Nephron (organoid): Measurements from ENCODE around the gene BTBD2.

Experiments used
- H3K27ac Mint-ChIP-seq, 3 experiments: 2 replicates each; pipeline ENCODE4 v1.8.0; 2020; ENCODE audit warnings: mixed read lengths in 3 of 3, mild to moderate bottlenecking in 2 of 3, moderate library complexity in 1 of 3
- H3K27me3 Mint-ChIP-seq: 2 replicates; pipeline ENCODE4 v1.8.0; 2021; ENCODE audit warnings: low read depth, mild to moderate bottlenecking, moderate library complexity, mixed read lengths
- H3K36me3 Mint-ChIP-seq: 2 replicates; pipeline ENCODE4 v1.8.0; 2020; ENCODE audit warnings: low read depth, mixed read lengths
- H3K4me1 Mint-ChIP-seq: 2 replicates; pipeline ENCODE4 v1.8.0; 2020; ENCODE audit warnings: mixed read lengths
- H3K4me3 Mint-ChIP-seq, 3 experiments: 2 replicates each; pipeline ENCODE4 v1.8.0; 2020; ENCODE audit warnings: mild to moderate bottlenecking in 3 of 3, mixed read lengths in 3 of 3, moderate library complexity in 2 of 3
- H3K9me3 Mint-ChIP-seq: 2 replicates; pipeline ENCODE4 v1.8.0; 2020; ENCODE audit warnings: mixed read lengths
- CTCF ChIP-seq, 3 experiments: fragments of 200-600 bp; sonication (generic); IDR thresholded peaks; one replicate each; pipeline ENCODE4 v1.5.0; 2021; ENCODE audit warnings: antibody characterized with exemption in 3 of 3; ENCODE audit not compliant: unreplicated experiment in 3 of 3

Gene BTBD2

DNA sequence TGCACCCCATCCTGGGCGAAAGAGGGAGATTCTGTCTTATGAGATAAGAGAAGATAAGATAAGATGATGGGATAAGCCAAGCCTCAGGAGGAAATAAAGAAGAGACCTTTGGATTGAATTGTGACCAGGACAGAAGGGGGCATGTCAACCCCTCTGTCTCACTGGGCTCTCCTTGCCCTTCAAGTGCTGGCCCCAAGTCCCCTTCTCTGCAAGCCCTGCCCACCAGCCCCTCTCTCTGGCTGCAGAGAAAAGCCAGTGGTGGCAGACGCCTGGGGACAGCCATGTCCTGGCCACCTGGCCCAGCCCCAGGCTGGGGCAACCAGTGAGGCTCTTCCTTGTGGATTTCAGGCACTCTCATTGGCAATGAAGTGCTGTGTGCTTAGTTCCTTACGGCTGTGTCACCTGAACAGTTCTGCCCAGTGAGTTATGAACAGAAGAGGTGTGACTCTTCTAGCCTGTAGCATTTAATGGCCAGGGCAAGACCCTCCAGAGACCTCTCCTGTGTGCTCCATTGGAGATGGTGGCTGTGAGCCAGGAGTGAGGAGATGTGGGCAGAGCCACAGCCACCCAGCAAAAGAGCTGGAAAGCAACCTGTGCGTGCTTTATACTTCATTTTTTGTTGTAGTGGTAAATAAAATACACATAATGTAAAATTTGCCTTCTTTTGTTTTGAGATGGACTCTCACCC is 6.1 kb upstream of the BTBD2 start:
- no peak overlapping the region for H3K27ac Mint-ChIP-seq
- TF ChIP-seq CTCF (IDR thresholded peaks at IDR 0.05; ENCODE audit: unreplicated experiment in 3 of 3), result no peak
- H3K4me3 Mint-ChIP-seq, result no peak overlapping the region
- peaks cover 5% of the 10 kb centered on the region for H3K27me3 Mint-ChIP-seq
- peaks cover 6% of the 10 kb centered on the region for H3K4me1 Mint-ChIP-seq
- H3K9me3 Mint-ChIP-seq, result peaks cover 5% of the 10 kb centered on the region
- no peaks in the 10 kb centered on the region for H3K36me3 Mint-ChIP-seq

GRCh38 chr19:2018752-2019151 is 3.2 kb upstream of the BTBD2 start:
- H3K27ac Mint-ChIP-seq, result no peak overlapping the region
- H3K27me3 Mint-ChIP-seq, result peaks cover 5% of the 10 kb centered on the region
- no peaks in the 10 kb centered on the region for H3K9me3 Mint-ChIP-seq
- peaks cover 6% of the 10 kb centered on the region for H3K4me1 Mint-ChIP-seq
- H3K4me3 Mint-ChIP-seq, result no peak overlapping the region
- no peak for TF ChIP-seq CTCF (IDR thresholded peaks at IDR 0.05; ENCODE audit: unreplicated experiment in 3 of 3)
- H3K36me3 Mint-ChIP-seq, result no peaks in the 10 kb centered on the region

DNA sequence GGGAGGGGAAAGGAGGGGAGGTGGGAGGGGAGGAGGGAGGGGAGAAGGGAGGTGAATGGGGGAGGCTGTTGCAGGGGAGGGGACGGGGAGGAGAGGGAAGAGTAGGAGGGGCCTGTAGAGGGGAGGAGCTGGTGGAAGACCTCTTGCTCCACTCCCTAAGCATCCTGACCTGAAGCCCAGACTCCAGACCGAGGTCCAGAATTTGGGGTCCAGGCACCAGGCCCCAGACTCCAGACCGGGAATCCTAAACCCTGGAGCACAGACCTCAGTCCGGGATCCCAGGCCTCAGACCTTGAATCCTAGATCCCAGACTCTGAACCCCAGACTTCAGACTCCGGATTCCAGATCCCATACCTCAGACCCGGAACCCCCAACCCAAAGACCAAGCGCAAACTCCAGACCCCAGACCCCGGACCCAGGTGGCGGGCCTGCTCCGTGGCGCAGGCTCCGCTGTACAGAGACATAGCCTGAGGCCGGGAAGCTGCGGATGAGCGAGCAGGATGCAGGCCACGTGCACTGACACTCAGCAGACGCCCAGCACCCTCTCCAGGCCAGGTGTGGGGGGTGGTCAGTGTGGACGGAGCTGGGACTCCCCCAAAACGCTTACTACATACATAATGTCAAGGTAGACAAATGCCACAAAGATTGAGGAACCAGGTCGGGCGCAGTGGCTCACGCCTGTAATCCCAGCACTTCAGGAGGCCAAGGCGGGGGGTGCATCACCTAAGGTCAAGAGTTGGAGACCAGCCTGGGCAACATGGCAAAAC is 710 bp upstream of the BTBD2 start:
- Mint-ChIP-seq H3K4me1 (peaks cover 6% of the 10 kb centered on the region), H3K9me3 (no peaks in the 10 kb centered on the region), H3K36me3 (peaks cover 13% of the 10 kb centered on the region), H3K4me3 (peak overlapping the region; percentile 67 to 78 (median 72)), H3K27me3 (no peaks in the 10 kb centered on the region), H3K27ac (peak overlapping the region in 1 of 3 experiments; percentile 38)
- TF ChIP-seq CTCF (IDR thresholded peaks at IDR 0.05; ENCODE audit: unreplicated experiment in 3 of 3), result no peak

DNA sequence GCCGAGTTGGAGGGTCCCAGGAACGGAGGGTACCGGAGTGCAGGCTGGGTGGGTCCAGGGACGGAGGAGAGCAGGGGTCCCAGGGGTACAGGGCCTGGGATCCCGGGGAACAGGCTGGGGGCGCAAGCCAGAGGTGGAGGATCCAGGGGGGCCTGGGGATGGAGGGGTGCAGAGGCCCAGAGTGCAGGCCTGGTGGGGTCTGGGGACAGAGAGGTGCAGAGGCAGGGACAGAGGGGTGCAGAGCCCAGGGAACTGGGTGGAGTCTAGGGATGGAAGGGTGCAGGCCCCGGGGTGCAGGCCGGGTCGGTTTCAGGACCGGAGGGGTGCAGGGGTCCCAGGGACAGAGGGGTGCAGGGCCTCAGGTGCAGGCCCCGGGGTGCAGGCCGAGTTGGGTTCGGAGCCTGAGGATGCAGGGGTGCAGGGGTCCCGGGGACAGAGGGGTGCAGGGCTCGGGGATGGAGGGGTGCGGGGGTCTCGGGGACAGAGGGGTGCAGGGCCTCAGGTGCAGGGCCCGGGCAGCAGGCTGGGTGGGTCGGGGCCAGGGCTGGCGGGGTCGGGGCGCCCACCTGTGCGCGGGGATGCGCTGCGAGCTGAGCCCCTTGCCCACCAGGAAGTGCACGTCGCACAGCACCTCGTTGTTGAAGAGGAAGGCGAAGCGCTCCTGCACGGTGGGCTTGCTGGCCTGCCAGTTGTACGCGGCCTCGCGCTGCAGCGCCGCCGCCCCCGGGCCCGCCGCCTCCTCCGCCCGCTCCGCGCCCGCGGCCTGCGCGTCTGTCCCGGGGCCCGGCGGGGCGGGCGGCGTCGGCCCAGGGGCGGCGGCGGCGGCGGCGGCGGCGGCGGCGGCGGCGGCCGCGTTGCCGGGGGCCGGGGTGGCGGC is 545 bp downstream of the BTBD2 start:
- no peaks in the 10 kb centered on the region for H3K9me3 Mint-ChIP-seq
- H3K4me1 Mint-ChIP-seq, result peaks cover 6% of the 10 kb centered on the region
- no peaks in the 10 kb centered on the region for H3K27me3 Mint-ChIP-seq
- peaks cover 23% of the 10 kb centered on the region for H3K36me3 Mint-ChIP-seq
- no peak overlapping the region for H3K27ac Mint-ChIP-seq
- peak overlapping the region; percentile 59 to 74 (median 66) for H3K4me3 Mint-ChIP-seq
- no peak for TF ChIP-seq CTCF (IDR thresholded peaks at IDR 0.05; ENCODE audit: unreplicated experiment in 3 of 3)

GRCh38 chr19:2014131-2014571 is 1.4 kb downstream of the BTBD2 start:
- Mint-ChIP-seq H3K9me3 (no peaks in the 10 kb centered on the region), H3K27ac (no peak overlapping the region), H3K4me1 (no peaks in the 10 kb centered on the region), H3K27me3 (no peaks in the 10 kb centered on the region), H3K4me3 (peak overlapping the region; percentile 57 to 74 (median 63)), H3K36me3 (peaks cover 23% of the 10 kb centered on the region)
- TF ChIP-seq CTCF (IDR thresholded peaks at IDR 0.05; ENCODE audit: unreplicated experiment in 3 of 3), result no peak
